B cell (primary cell): ENCODE data around the gene E2F2. TPM values are rescaled to one million over a fixed set of nuclear protein-coding genes. Genes with fewer than 3 reads are reported as not detected.
A peak's percentile ranks its signal among the peaks of the same experiment; 100 is the strongest.

Source experiments
- ATAC-seq: fragments of 200-7000 bp; cut with Tn5 transposase; one replicate; pipeline ENCODE4 v1.10.0; 2021; ENCODE audit warnings: low read depth, mild to moderate bottlenecking, moderate number of reproducible peaks, moderate library complexity
- CTCF ChIA-PET: fragments of 350-600 bp; sonication (Branson Sonifier 250); formaldehyde crosslinking; loops from one replicate; lab custom pipeline; 2021; ENCODE audit warnings: antibody characterized with exemption, inconsistent platforms; lab: Charles Lee
- POLR2A ChIA-PET: fragments of 350-600 bp; sonication (Branson Sonifier 250); formaldehyde crosslinking; loops from one replicate; lab custom pipeline; 2021; ENCODE audit warnings: antibody characterized with exemption; lab: Charles Lee
- DNase-seq: peaks from one replicate; pipeline ENCODE4 v3.0.0; 2013
- H2AFZ ChIP-seq: 2 replicates; pipeline ENCODE4 v1.6.1; 2012; ENCODE audit warnings: mild to moderate bottlenecking, low read depth, low read length; ENCODE audit not compliant: insufficient read depth, poor library complexity, severe bottlenecking
- H3K27ac ChIP-seq, 2 donors: 1 replicate in 1 of 2; 2 replicates in 1 of 2; pipeline ENCODE4 v1.5.1; 2012 to 2013; ENCODE audit warnings: low read length in 2 of 2, mild to moderate bottlenecking in 2 of 2, moderate library complexity in 1 of 2
- H3K27me3 ChIP-seq, 4 experiments: fragments of 200-600 bp in 1 of 4; sonication (generic) in 1 of 4; replicated peaks in 1 of 4; 1 replicate in 2 of 4; 2 replicates in 2 of 4; pipeline versions ENCODE4 v1.6.1 to v1.7.0; 2013 to 2016; ENCODE audit warnings: low read length in 3 of 4, mild to moderate bottlenecking in 2 of 4, mixed read lengths in 1 of 4, moderate library complexity in 1 of 4; ENCODE audit not compliant: insufficient read depth in 4 of 4, control insufficient read depth in 3 of 4; ENCODE audit errors: control extremely low read depth in 1 of 4
- H3K36me3 ChIP-seq, 2 experiments: replicated peaks in 1 of 2; 1 replicate in 1 of 2; 2 replicates in 1 of 2; pipeline versions ENCODE4 v1.6.1 to v1.7.1; 2013; ENCODE audit warnings: low read length in 1 of 2; ENCODE audit not compliant: insufficient read depth in 2 of 2, control insufficient read depth in 1 of 2; ENCODE audit errors: control extremely low read depth in 1 of 2, extremely low read depth in 1 of 2
- H3K4me1 ChIP-seq, 2 donors: fragments of 200-600 bp in 1 of 2; sonication (generic) in 1 of 2; 1 replicate in 1 of 2; 2 replicates in 1 of 2; pipeline versions ENCODE4 v1.5.1 to v1.6.1; 2013 to 2017; ENCODE audit warnings: low read length in 2 of 2; ENCODE audit not compliant: control insufficient read depth in 2 of 2, insufficient read depth in 2 of 2
- H3K4me2 ChIP-seq: replicated peaks from 2 replicates; pipeline ENCODE3; 2012; ENCODE audit warnings: mild to moderate bottlenecking, low read depth, low read length; ENCODE audit not compliant: poor library complexity, severe bottlenecking
- H3K4me3 ChIP-seq, 5 experiments: fragments of 200-600 bp in 1 of 5; sonication (generic) in 1 of 5; 1 replicate in 3 of 5; 2 replicates in 2 of 5; pipeline versions ENCODE4 v1.5.1 to v1.7.0; 2011 to 2016; ENCODE audit warnings: low read length in 4 of 5, mild to moderate bottlenecking in 4 of 5, low read depth in 2 of 5, control low read depth in 1 of 5, moderate library complexity in 1 of 5; ENCODE audit not compliant: insufficient read depth in 1 of 5; ENCODE audit errors: control extremely low read depth in 1 of 5, extremely low read depth in 1 of 5
- H3K79me2 ChIP-seq: fragments of 200-600 bp; sonication (generic); one replicate; pipeline ENCODE4 v1.6.0; 2016; ENCODE audit warnings: low read length; ENCODE audit not compliant: control insufficient read depth, insufficient read depth
- H3K9ac ChIP-seq: fragments of 200-600 bp; sonication (generic); 2 replicates; pipeline ENCODE4 v1.6.1; 2017; ENCODE audit warnings: mild to moderate bottlenecking, low read length, moderate library complexity
- H3K9me3 ChIP-seq, 3 donors: one replicate each; pipeline versions ENCODE4 v1.6.1 to v1.7.1; 2013; ENCODE audit warnings: low read length in 2 of 3; ENCODE audit not compliant: control insufficient read depth in 2 of 3, insufficient read depth in 1 of 3; ENCODE audit errors: control extremely low read depth in 1 of 3
- H4K20me1 ChIP-seq: 2 replicates; pipeline ENCODE4 v1.6.0; 2012; ENCODE audit warnings: mild to moderate bottlenecking, low read length; ENCODE audit not compliant: insufficient read depth, control insufficient read depth, poor library complexity, severe bottlenecking
- H3K27ac Mint-ChIP-seq: one replicate; pipeline ENCODE4 v1.8.0; 2021; ENCODE audit warnings: mixed read lengths
- H3K27me3 Mint-ChIP-seq: one replicate; pipeline ENCODE4 v1.8.0; 2021; ENCODE audit warnings: mixed read lengths
- H3K4me1 Mint-ChIP-seq: one replicate; pipeline ENCODE4 v1.8.0; 2021; ENCODE audit warnings: mixed read lengths
- H3K4me3 Mint-ChIP-seq: one replicate; pipeline ENCODE4 v1.8.0; 2021; ENCODE audit warnings: mixed read lengths
- H3K9me3 Mint-ChIP-seq: one replicate; pipeline ENCODE4 v1.8.0; 2022; ENCODE audit warnings: mixed read lengths; ENCODE audit not compliant: insufficient read depth
- CTCF ChIP-seq: fragments of 200-600 bp; IDR thresholded peaks from one replicate; pipeline ENCODE4 v1.8.0; 2022; ENCODE audit warnings: antibody characterized with exemption, mild to moderate bottlenecking
- EZH2 ChIP-seq: IDR thresholded peaks from 2 replicates; pipeline ENCODE4 v1.6.1; 2012; ENCODE audit warnings: borderline replicate concordance, low read depth, mild to moderate bottlenecking, moderate library complexity, low read length; ENCODE audit not compliant: insufficient read depth, poor library complexity, severe bottlenecking
- WGBS: methylation state at CpG from one replicate; pipeline ENCODE4 v1.1.5; 2013; ENCODE audit warnings: missing lambda C conversion rate; ENCODE audit not compliant: insufficient coverage; 5-methylcytosine and 5-hydroxymethylcytosine counted together
- intact Hi-C: fragments of 100-400 bp; cut with micrococcal nuclease; formaldehyde crosslinking; loops from one replicate; pipeline ENCODE4 v1.10.0; 2022
- polyA plus RNA-seq: library from polyadenylated mRNA; depleted of rRNA; stranded (reverse); fragments of >200 nt; gene quantifications from 2 replicates; pipeline ENCODE4 v1.2.3, GENCODE V29; 2012
- total RNA-seq, 2 donors: library from RNA; stranded (reverse); fragments of 120-200 nt in 1 of 2; gene quantifications; 1 replicate in 1 of 2; 2 replicates in 1 of 2; pipeline versions ENCODE4 v1.2.3 to v1.2.4, GENCODE V29; 2013 to 2022

Gene E2F2
- total and polyA plus RNA-seq, 2 donors (not counting 1 experiment from before 2014, with no cell fraction given): 2.4 to 3.2 TPM

- intact Hi-C loops: loop anchor here (2.0 kb wide), 1 partner anchor 16 kb away; no protein-coding TSS in a partner anchor
- Histone ChIP-seq H4K20me1 (no peaks in the 10 kb centered on the region), H2AFZ (peak overlapping the region; percentile 61), H3K79me2 (no peaks in the 10 kb centered on the region), H3K9ac (peak overlapping the region; percentile 52), H3K9me3 (no peaks in the 10 kb centered on the region), H3K27ac (peak overlapping the region; percentile 76 to 83), H3K27me3 (peaks cover 0 to 3% (median 0%) of the 10 kb centered on the region in 4 experiments), H3K36me3 (no peaks in the 10 kb centered on the region), H3K4me3 (peak overlapping the region in 4 of 5 experiments; percentile 11 to 44 (median 22)), H3K4me1 (peaks cover 72 to 83% of the 10 kb centered on the region in 2 donors), H3K4me2 (peak overlapping the region; percentile 99)
- Mint-ChIP-seq H3K27me3 (no peaks in the 10 kb centered on the region), H3K27ac (peak overlapping the region; percentile 90), H3K4me3 (peak overlapping the region; percentile 72), H3K4me1 (peaks cover 81% of the 10 kb centered on the region), H3K9me3 (no peaks in the 10 kb centered on the region)
- 0% methylated on average over 7 of the region's 9 CpGs for WGBS
- POLR2A ChIA-PET: interaction anchor here (0.6 to 2.2 kb wide), 8 partner anchors 14 to 38 kb away, joined by 3 to 10 read pairs (median 5); no protein-coding TSS in a partner anchor
- DNase-seq (peak; percentile 61), ATAC-seq (peak; percentile 63)
- CTCF ChIA-PET: interaction anchor here (0.6 to 17.1 kb wide), 10 partner anchors 13 to 341 kb away, joined by 3 to 332 read pairs (median 4); no protein-coding TSS in a partner anchor
- TF ChIP-seq EZH2 (no peak), CTCF (no peak)
These were observed 6.2 kb downstream of the E2F2 start for GRCh38 chr1:23524716-23525401.

GRCh38 chr1:23524163-23524562, 6.9 kb downstream of the E2F2 start:
- H3K4me3 ChIP-seq: peak overlapping the region in 3 of 5 experiments; percentile 11 to 44 (median 25)
- POLR2A ChIA-PET: interaction anchor here (0.6 to 2.2 kb wide), 5 partner anchors 15 to 207 kb away, joined by 5 to 7 read pairs (median 5); no protein-coding TSS in a partner anchor
- H3K4me1 ChIP-seq: peaks cover 65 to 76% of the 10 kb centered on the region in 2 donors
- intact Hi-C loops: loop anchor here (2.0 kb wide), 1 partner anchor 17 kb away; no protein-coding TSS in a partner anchor
- peak overlapping the region; percentile 52 for H3K9ac ChIP-seq
- H2AFZ ChIP-seq: no peak overlapping the region
- Mint-ChIP-seq H3K9me3 (no peaks in the 10 kb centered on the region), H3K27me3 (no peaks in the 10 kb centered on the region), H3K4me3 (peak overlapping the region; percentile 72), H3K27ac (peak overlapping the region; percentile 90), H3K4me1 (peaks cover 74% of the 10 kb centered on the region)
- no peaks in the 10 kb centered on the region for H3K36me3 ChIP-seq
- ATAC-seq: no peak
- no peaks in the 10 kb centered on the region for H3K9me3 ChIP-seq
- CTCF ChIA-PET: interaction anchor here (0.6 to 17.1 kb wide), 6 partner anchors 10 to 138 kb away, joined by 3 to 332 read pairs (median 5); no protein-coding TSS in a partner anchor
- peak overlapping the region; percentile 99 for H3K4me2 ChIP-seq
- no CpG with 5 or more reads among the region's 3 CpGs for WGBS
- DNase-seq: no peak
- peak overlapping the region; percentile 76 to 83 for H3K27ac ChIP-seq
- TF ChIP-seq EZH2 (no peak), CTCF (no peak)
- no peaks in the 10 kb centered on the region for H4K20me1 ChIP-seq
- H3K27me3 ChIP-seq: no peaks in the 10 kb centered on the region
- H3K79me2 ChIP-seq: no peaks in the 10 kb centered on the region
